Spinal cord (tissue), 10 donors: ENCODE data around the gene INPPL1. TPM values are rescaled to one million over a fixed set of nuclear protein-coding genes. Genes with fewer than 3 reads are reported as not detected.

Source experiments
- DNase-seq, 6 donors: peaks; one replicate each; pipeline versions ENCODE4 v3.0.0 to v3.0.0-alpha.2; 2013 to 2015; ENCODE audit warnings: low spot score in 6 of 6, low read depth in 4 of 6
- H3K27ac ChIP-seq: one replicate; pipeline ENCODE4 v1.5.1; 2013; ENCODE audit warnings: low read depth, low read length, control low read depth
- H3K27me3 ChIP-seq: one replicate; pipeline ENCODE4 v1.6.1; 2013; ENCODE audit warnings: low read length; ENCODE audit not compliant: control insufficient read depth, insufficient read depth
- H3K36me3 ChIP-seq: one replicate; pipeline ENCODE4 v1.6.1; 2013; ENCODE audit warnings: low read length; ENCODE audit not compliant: control insufficient read depth, insufficient read depth
- H3K4me1 ChIP-seq: one replicate; pipeline ENCODE4 v1.6.1; 2013; ENCODE audit warnings: low read length; ENCODE audit not compliant: control insufficient read depth, insufficient read depth
- H3K4me3 ChIP-seq: one replicate; pipeline ENCODE4 v1.5.1; 2013; ENCODE audit warnings: low read depth, low read length, control low read depth
- H3K9me3 ChIP-seq: one replicate; pipeline ENCODE4 v1.6.1; 2013; ENCODE audit warnings: low read length; ENCODE audit not compliant: control insufficient read depth, insufficient read depth
- WGBS: methylation state at CpG from one replicate; pipeline ENCODE4 v1.1.5; 2013; ENCODE audit warnings: missing lambda C conversion rate; ENCODE audit not compliant: insufficient coverage; 5-methylcytosine and 5-hydroxymethylcytosine counted together
- polyA plus RNA-seq, 2 donors: library from polyadenylated mRNA; unstranded; fragments of 120-200 nt; gene quantifications; one replicate each; pipeline ENCODE4 v1.2.1, GENCODE V29; 2013; ENCODE audit not compliant: insufficient read length in 2 of 2
- total RNA-seq, 2 donors: library from RNA; depleted of rRNA in 1 of 2; stranded (reverse); fragments of 120-200 nt in 1 of 2; fragments of >200 nt in 1 of 2; gene quantifications; one replicate each; pipeline versions ENCODE4 v1.2.3 to v1.2.4, GENCODE V29; 2013 to 2014
- donor health status: healthy.

The INPPL1 gene
- total and polyA plus RNA-seq, 4 donors, result 34.1 to 147 (median 112) TPM

- Histone ChIP-seq H3K27ac (no peak overlapping the region), H3K4me1 (no peaks in the 10 kb centered on the region), H3K9me3 (no peaks in the 10 kb centered on the region), H3K36me3 (no peaks in the 10 kb centered on the region), H3K27me3 (no peaks in the 10 kb centered on the region), H3K4me3 (no peak overlapping the region)
- no CpG with 5 or more reads among the region's 1 CpG for WGBS
- DNase-seq, result no peak
Observed at GRCh38 chr11:72271980-72272379, 47.4 kb downstream of the INPPL1 start.

GRCh38 chr11:72274435-72274834 is 49.9 kb downstream of the INPPL1 start:
- Histone ChIP-seq H3K27ac (no peak overlapping the region), H3K4me3 (no peak overlapping the region), H3K36me3 (no peaks in the 10 kb centered on the region), H3K27me3 (no peaks in the 10 kb centered on the region), H3K4me1 (no peaks in the 10 kb centered on the region), H3K9me3 (no peaks in the 10 kb centered on the region)
- WGBS, result no CpG with 5 or more reads among the region's 6 CpGs
- no peak for DNase-seq

- no peak for DNase-seq
- H3K4me1 ChIP-seq, result no peaks in the 10 kb centered on the region
- no peak overlapping the region for H3K27ac ChIP-seq
- peaks cover 2% of the 10 kb centered on the region for H3K27me3 ChIP-seq
- H3K4me3 ChIP-seq, result no peak overlapping the region
- no peaks in the 10 kb centered on the region for H3K36me3 ChIP-seq
- no peaks in the 10 kb centered on the region for H3K9me3 ChIP-seq
Observed at GRCh38 chr11:72278905-72279304, 54.3 kb downstream of the INPPL1 start.

- 92% methylated on average over 12 of the region's 12 CpGs for WGBS
- H3K27ac ChIP-seq, result no peak overlapping the region
- no peak overlapping the region for H3K4me3 ChIP-seq
- no peaks in the 10 kb centered on the region for H3K9me3 ChIP-seq
- H3K36me3 ChIP-seq, result no peaks in the 10 kb centered on the region
- H3K4me1 ChIP-seq, result no peaks in the 10 kb centered on the region
- DNase-seq, result no peak
- peaks cover 2% of the 10 kb centered on the region for H3K27me3 ChIP-seq
Observed at GRCh38 chr11:72280037-72280436, 55.5 kb downstream of the INPPL1 start.

GRCh38 chr11:72280726-72281315 is 56.3 kb downstream of the INPPL1 start:
- Histone ChIP-seq H3K27me3 (peaks cover 2% of the 10 kb centered on the region), H3K4me3 (no peak overlapping the region), H3K27ac (no peak overlapping the region), H3K4me1 (no peaks in the 10 kb centered on the region), H3K9me3 (no peaks in the 10 kb centered on the region), H3K36me3 (no peaks in the 10 kb centered on the region)
- DNase-seq, result no peak
- 95% methylated on average over 20 of the region's 24 CpGs for WGBS

GRCh38 chr11:72283947-72284346 is 59.4 kb downstream of the INPPL1 start:
- Histone ChIP-seq H3K27ac (no peak overlapping the region), H3K4me3 (no peak overlapping the region), H3K4me1 (no peaks in the 10 kb centered on the region), H3K27me3 (peaks cover 2% of the 10 kb centered on the region), H3K9me3 (no peaks in the 10 kb centered on the region), H3K36me3 (no peaks in the 10 kb centered on the region)
- DNase-seq, result no peak
- 75% methylated on average over 2 of the region's 2 CpGs for WGBS

- no peak overlapping the region for H3K27ac ChIP-seq
- no peaks in the 10 kb centered on the region for H3K9me3 ChIP-seq
- no peaks in the 10 kb centered on the region for H3K36me3 ChIP-seq
- no peak overlapping the region for H3K4me3 ChIP-seq
- 100% methylated on average over 1 of the region's 2 CpGs for WGBS
- no peaks in the 10 kb centered on the region for H3K4me1 ChIP-seq
- H3K27me3 ChIP-seq, result no peaks in the 10 kb centered on the region
- DNase-seq, result no peak
Observed at GRCh38 chr11:72287293-72287692, 62.7 kb downstream of the INPPL1 start.

Other genes starting within 250 kb of the INPPL1 start
- 1 to 10 TPM; 3.8 to 4.4 TPM for gene IL18BP, start 225.9 kb upstream of the INPPL1 start, total RNA-seq
- 10 to 100 TPM; 12.0 to 14.3 TPM for gene IL18BP, start 225.9 kb upstream of the INPPL1 start, polyA plus RNA-seq
- 100 to 1,000 TPM; 104 to 164 TPM for gene NUMA1, start 144.2 kb upstream of the INPPL1 start, total RNA-seq
- 100 to 1,000 TPM; 166 to 187 TPM for gene NUMA1, start 144.2 kb upstream of the INPPL1 start, polyA plus RNA-seq
- gene LRRC51, start 143.9 kb upstream of the INPPL1 start, total RNA-seq, result 10 to 100 TPM; 11.6 to 24.7 TPM
- 10 to 100 TPM; 27.2 to 31.9 TPM for gene LRRC51, start 143.9 kb upstream of the INPPL1 start, polyA plus RNA-seq
- gene LAMTOR1, start 121.5 kb upstream of the INPPL1 start, total RNA-seq, result 10 to 100 TPM; 43.6 to 81.4 TPM
- gene LAMTOR1, start 121.5 kb upstream of the INPPL1 start, polyA plus RNA-seq, result 100 to 1,000 TPM; 138 to 144 TPM
- not detected for gene TOMT, start 118.8 kb upstream of the INPPL1 start, total RNA-seq
- not detected for gene TOMT, start 118.8 kb upstream of the INPPL1 start, polyA plus RNA-seq
- 10 to 100 TPM; 10.0 to 39.2 TPM for gene ANAPC15, start 112.1 kb upstream of the INPPL1 start, total RNA-seq
- gene ANAPC15, start 112.1 kb upstream of the INPPL1 start, polyA plus RNA-seq, result 10 to 100 TPM; 53.2 to 54.8 TPM
- under 1 TPM in 1 of 2 donors, not detected in 1; 0.89 TPM for gene FOLR3, start 89.0 kb upstream of the INPPL1 start, total RNA-seq
- not detected for gene FOLR3, start 89.0 kb upstream of the INPPL1 start, polyA plus RNA-seq
- 100 to 1,000 TPM in 1 of 2 donors, 1 to 10 TPM in 1; 1.9 to 172 TPM for gene FOLR1, start 32.6 kb upstream of the INPPL1 start, total RNA-seq
- gene FOLR1, start 32.6 kb upstream of the INPPL1 start, polyA plus RNA-seq, result 1 to 10 TPM; 3.4 to 4.7 TPM
- gene FOLR2, start 8.0 kb upstream of the INPPL1 start, total RNA-seq, result 10 to 100 TPM; 21.9 to 34.1 TPM
- gene FOLR2, start 8.0 kb upstream of the INPPL1 start, polyA plus RNA-seq, result 10 to 100 TPM; 14.1 to 16.3 TPM
- gene PHOX2A, start 19.4 kb downstream of the INPPL1 start, total RNA-seq, result under 1 TPM in 1 of 2 donors, not detected in 1; 0.17 TPM
- gene PHOX2A, start 19.4 kb downstream of the INPPL1 start, polyA plus RNA-seq, result 1 to 10 TPM; 1.7 to 1.8 TPM
- 10 to 100 TPM; 26.5 to 66.0 TPM for gene CLPB, start 209.8 kb downstream of the INPPL1 start, total RNA-seq
- 10 to 100 TPM; 24.4 to 28.3 TPM for gene CLPB, start 209.8 kb downstream of the INPPL1 start, polyA plus RNA-seq